PFSK-1 (cell line): ENCODE data around the gene PLEKHO1.

Experiments
- POLR2AphosphoS5 ChIP-seq: IDR thresholded peaks from 2 replicates; pipeline ENCODE4 v1.6.1; 2012; ENCODE audit warnings: low read depth, mild to moderate bottlenecking, control low read depth, low read length, moderate library complexity
- REST ChIP-seq, 2 experiments: IDR thresholded peaks; 2 replicates each; pipeline versions ENCODE4 v1.6.1 to v1.8.0; 2011 to 2012; ENCODE audit warnings: low read depth in 2 of 2, low read length in 2 of 2, control low read depth in 1 of 2, inconsistent platforms in 1 of 2, mild to moderate bottlenecking in 1 of 2, moderate library complexity in 1 of 2; ENCODE audit not compliant: insufficient read depth in 1 of 2
- TAF1 ChIP-seq: IDR thresholded peaks from 2 replicates; pipeline ENCODE4 v1.6.1; 2012; ENCODE audit warnings: low read length, control low read depth, borderline replicate concordance; ENCODE audit not compliant: insufficient read depth

- no peak for TF ChIP-seq REST (IDR thresholded peaks at IDR 0.05; ENCODE audit: insufficient read depth in 1 of 2, low read depth in 2 of 2, low read length in 2 of 2)
- TF ChIP-seq POLR2AphosphoS5, result no peak
- no peak for TF ChIP-seq TAF1
Observed at GRCh38 chr1:150149271-150150132, at the start of gene PLEKHO1.
